Left cardiac atrium (tissue), 4 donors: Measurements from ENCODE around the gene CADM1. TPM values are rescaled to one million over a fixed set of nuclear protein-coding genes. Genes with fewer than 3 reads are reported as not detected.
A peak's percentile ranks its signal among the peaks of the same experiment; 100 is the strongest.

Source experiments
- ATAC-seq, 2 donors: fragments of 200-7000 bp; cut with Tn5 transposase; one replicate each; pipeline ENCODE4 v1.9.1; 2020; ENCODE audit warnings: mild to moderate bottlenecking in 2 of 2, moderate library complexity in 2 of 2
- DNase-seq: peaks from one replicate; pipeline ENCODE4 v3.0.0-alpha.2; 2020
- intact Hi-C, 2 donors: fragments of 100-400 bp; cut with DNase I; formaldehyde crosslinking; loops; one replicate each; pipeline versions ENCODE4 v1.14.1 to v1.15.1; 2022 to 2023
- total RNA-seq, 2 donors: library from RNA; stranded (reverse); fragmentation: NEBNext Ultra II Directional; extraction: Animal tissue kit (Norgen Biotek cat#: 25700); gene quantifications; one replicate each; pipeline ENCODE4 v1.2.1, GENCODE V29; 2021
- donor health status: DM: no; HTN: yes; CAD: no.
- donor health status: DM: no; HTN: yes; CAD: no; lungs with severe emphysema.
- donor health status: DM: yes; HTN: yes; CAD: no.
- donor health status: Dilated cardiomyopathy.

CADM1 gene
- total RNA-seq, 2 donors from 2014 or later, result 25.0 to 34.3 TPM

GRCh38 chr11:115311949-115312348 lies 192.3 kb downstream of the CADM1 start:
- DNase-seq (no peak), ATAC-seq (no peak)
- intact Hi-C loops, result loop anchor here in 1 of 2 donors (10.0 kb wide), 1 partner anchor 137 kb away; no protein-coding TSS in a partner anchor

DNA sequence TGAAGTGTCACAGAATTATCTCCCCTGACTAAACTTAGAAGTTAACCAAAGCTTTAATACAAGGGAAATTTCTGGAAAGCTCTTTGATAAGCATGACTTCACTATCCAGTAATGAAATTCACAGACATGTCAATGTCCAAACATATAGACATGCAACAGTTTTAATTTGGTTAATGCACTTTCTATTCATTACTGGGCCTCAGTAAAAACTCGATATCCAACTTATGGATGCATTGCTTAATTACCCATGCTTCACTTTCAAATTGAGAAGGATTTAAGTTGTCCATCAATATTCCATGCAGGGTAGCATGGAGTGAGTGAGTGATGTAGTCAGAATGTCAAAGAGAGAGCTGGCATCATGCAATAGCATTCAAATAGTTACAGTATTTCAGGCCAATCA lies 197.5 kb downstream of the CADM1 start:
- DNase-seq (no peak), ATAC-seq (no peak)
- intact Hi-C loops, result no loop called here

DNA sequence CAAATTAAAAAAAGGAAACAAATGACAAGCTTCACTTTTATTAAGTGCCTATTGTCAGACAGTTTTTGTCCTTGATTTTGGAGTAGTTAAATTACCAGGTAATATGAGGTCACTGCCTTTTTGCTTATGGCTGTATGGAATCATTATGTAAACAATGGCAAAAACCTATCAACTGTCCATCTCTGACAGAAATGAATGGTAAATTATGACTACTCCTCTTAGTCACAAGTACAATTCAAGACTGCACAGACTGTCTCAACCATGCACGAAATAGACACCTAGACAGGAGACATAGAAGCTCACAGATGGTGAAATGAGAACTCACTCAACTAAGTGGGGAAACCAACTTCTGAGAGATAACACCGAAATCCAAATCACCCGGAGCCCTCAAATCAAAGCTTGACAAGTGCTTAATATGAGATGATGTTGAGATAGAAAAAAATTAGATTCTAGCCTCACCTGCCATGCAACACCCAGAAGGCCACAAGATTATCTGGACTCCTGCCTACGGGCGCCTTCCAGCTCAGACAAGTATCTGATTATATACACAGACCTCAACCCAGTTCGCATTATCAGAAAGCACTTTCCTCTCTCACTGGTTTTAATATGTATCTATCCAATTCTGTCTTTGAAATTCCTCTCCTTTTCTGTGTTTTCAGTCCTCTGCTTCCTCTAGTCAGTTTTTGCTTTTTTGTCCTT lies 199.3 kb downstream of the CADM1 start:
- DNase-seq (no peak), ATAC-seq (no peak)
- intact Hi-C loops, result no loop called here

DNA sequence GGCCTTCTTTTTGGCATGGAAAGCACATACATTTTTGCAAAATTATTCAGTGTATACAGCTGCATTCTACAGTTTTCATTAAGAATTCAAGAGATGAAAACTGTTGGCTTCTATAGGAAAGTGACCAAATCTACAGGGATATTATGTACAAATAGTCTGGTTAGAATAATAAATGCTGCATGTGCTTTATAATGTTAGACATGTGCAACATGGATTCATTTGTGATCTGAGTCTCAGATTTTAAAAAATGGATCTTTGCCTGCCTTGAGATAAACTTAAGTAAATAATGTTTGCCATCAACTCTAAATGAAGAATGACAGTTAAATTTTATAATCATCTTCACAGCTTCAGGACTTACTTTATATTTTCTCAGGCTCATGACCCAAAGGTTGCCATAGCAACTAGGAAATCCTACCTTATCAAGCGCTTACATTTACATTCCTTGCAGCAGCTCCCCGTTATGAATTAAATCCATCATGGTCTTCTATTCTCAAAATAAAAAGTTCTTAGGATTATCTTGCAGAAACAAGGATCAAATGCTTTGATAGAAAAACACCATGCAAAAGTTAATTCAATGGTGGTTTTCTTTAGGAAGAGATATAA lies 200.2 kb downstream of the CADM1 start:
- ATAC-seq, result no peak

DNA sequence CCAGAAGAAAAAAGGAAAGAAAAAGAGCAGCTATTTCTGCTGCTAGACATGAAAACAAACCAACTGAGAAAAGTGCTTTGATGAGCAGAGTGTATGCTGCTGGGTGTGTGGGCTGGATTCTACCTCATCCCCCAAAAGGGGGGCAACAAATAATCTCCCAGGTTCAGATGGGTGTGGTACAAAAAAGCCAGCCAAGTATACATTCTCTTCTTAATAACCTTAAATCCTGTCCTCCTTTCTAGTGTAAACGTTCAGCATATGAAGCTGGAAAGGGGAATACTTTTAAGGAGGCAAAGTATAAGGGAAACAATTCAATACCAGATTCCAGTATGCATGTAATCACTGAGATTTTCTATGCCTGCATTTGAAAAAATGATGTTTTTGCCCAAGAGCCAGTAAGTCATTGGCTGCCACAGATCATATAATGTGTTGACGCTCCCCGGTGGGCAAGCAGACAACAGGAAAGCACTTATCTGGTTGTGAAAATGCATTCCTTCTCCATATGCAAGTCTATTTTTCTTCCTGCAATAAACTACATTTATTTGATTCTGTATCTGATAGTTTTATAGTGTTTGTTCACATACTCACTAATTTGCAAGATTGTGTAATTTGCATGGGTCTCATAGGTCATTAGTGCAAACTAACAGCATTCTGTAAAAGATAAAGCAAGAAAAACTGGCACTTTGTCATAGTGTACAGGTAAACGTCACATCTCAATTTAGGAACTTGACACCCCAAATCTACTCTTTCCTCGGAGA lies 201.1 kb downstream of the CADM1 start:
- ATAC-seq, result no peak
- intact Hi-C loops, result no loop called here
- no peak for DNase-seq

More for the DNA sequence above, 200.2 kb downstream of the CADM1 start:
- DNase-seq, result no peak
- intact Hi-C loops, result no loop called here

GRCh38 chr11:115300660-115301428 lies 203.4 kb downstream of the CADM1 start:
- DNase-seq (no peak), ATAC-seq (no peak)
- intact Hi-C loops, result no loop called here

DNA sequence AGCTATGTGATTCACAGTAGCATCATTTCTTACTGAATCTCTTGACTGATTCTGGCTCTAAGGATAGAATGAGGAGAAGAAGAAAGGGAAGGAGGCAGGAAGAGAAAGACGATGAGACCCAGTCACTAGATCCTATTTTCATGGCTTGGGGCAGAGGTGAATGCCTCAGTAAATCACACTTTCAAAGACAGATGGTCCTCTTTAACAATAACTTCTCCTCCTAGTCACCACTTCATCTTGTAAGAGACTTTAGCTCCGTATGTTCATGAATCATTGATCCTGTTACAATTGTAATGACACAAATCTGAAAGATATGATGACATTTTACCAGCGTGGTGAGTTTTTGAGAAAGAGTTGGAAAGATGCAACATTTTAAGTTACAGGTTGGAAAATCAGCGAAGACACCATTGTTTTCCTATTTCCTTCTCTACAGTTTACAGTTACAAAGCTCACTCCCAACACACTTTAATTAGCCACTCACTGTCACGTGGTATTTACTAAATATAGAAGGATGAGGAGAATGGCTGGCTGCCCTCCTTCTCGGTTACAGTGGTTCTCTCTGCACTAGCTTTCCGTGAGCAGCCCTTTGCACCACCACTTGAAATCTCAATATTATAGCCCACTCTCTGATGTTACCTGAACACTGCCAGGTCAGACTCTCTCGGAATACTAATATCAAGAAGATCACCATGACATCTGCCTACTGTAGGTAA lies 205.8 kb downstream of the CADM1 start:
- intact Hi-C loops, result no loop called here
- ATAC-seq (peak; percentile 50 to 59), DNase-seq (no peak)

GRCh38 chr11:115297330-115297729 lies 206.9 kb downstream of the CADM1 start:
- intact Hi-C loops, result no loop called here
- no peak for DNase-seq
- ATAC-seq, result no peak

DNA sequence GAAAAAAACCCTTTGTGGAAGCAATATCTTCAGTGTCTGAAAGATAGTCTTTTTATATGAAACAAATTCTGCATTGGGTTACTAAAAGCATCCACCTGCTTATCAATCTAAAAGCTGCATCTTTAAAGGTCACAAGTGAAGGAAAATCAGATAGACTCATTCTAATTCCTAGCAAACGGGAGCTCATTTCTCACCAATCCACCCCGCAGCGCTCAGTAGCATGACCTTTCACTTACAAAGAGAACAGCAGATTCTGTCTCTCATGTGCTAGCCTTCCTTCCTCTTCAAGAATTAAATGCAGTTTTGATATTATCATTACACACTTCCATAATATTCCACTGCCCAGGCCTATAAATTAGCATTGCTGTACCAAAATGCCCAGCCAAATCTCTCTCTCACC lies 212.9 kb downstream of the CADM1 start:
- ATAC-seq (no peak), DNase-seq (no peak)
- intact Hi-C loops, result no loop called here

DNA sequence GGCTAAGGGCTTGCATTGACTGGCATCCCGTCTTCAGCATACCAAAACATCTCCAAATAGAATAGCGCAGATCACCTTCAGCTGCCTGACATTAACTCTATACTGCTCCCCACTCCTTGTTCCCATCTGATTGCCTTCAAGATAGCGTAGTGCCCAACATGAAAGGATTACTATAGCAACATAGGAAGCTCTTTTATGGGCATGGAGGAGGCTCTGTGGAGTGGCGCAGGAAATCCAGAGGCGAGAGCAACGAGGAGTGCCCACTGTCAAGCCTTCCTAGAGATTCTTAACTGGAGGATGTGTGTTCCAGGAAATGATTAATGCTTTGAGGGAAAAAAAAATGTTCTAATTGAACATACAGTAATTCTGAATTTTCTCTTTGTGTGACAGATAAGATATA lies 213.3 kb downstream of the CADM1 start:
- no peak for ATAC-seq
- no peak for DNase-seq
- intact Hi-C loops, result no loop called here

- DNase-seq (no peak), ATAC-seq (no peak)
- intact Hi-C loops, result no loop called here
Measured at GRCh38 chr11:115290479-115290878, 213.7 kb downstream of the CADM1 start.

DNA sequence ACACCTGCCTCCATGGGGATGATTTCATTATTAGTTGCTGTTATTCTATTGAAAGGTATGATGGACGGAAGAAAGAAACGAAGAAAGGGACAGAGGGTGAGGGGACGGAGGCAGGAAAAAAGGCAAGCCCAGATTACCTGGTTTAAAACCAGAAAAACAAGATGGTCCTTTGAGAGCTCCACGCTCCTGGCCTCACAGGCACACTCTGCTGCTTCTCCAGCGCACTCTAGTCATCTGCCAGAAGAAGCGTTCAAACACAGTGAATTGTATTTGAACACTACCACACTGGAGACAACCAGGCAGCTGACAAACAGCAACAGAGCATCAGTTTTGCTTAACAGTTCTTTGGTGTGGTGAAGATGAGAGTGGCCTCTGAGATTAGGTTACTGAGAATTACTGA lies 216.9 kb downstream of the CADM1 start:
- ATAC-seq, result no peak

DNA sequence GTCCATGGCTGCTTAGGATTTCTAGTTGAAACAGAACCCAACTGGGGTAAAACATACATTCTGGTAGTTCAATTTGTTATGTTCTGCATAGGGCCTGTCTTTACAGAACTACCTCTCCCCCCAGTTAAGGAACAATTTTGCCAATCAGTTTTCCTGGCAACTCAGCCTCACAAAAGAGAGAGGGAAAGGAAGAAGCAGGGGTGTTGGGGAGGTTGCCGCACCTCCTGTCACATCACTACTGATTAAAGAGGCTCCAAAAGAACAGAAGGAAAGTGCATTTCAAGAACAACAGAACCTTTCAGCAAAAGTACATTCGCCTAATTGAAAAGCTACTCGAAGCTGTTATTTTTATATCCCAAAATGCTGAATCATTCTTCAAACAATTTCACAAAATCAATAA lies 217.6 kb downstream of the CADM1 start:
- intact Hi-C loops, result no loop called here
- no peak for DNase-seq
- ATAC-seq, result no peak

More for the DNA sequence above, 216.9 kb downstream of the CADM1 start:
- intact Hi-C loops, result no loop called here
- no peak for DNase-seq

DNA sequence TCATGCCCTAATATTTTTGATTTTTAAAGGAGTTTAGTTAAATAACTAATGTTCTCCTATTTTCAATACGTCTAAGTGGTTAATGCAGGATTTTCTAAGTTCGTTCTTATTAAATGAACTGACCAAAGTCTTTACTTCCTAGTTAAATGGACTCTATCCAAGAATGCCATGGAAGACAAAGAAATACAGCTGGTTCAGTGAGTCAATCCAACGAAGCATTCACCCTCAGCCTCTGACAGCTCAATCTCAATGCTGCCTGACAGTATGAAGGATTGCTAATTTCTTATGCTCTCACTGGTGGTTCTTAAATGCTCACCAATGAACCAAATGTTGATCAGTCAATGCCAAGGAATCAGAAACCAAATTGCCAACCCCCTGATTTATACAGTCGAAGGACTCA lies 219.4 kb downstream of the CADM1 start:
- no peak for ATAC-seq
- intact Hi-C loops, result no loop called here
- no peak for DNase-seq

DNA sequence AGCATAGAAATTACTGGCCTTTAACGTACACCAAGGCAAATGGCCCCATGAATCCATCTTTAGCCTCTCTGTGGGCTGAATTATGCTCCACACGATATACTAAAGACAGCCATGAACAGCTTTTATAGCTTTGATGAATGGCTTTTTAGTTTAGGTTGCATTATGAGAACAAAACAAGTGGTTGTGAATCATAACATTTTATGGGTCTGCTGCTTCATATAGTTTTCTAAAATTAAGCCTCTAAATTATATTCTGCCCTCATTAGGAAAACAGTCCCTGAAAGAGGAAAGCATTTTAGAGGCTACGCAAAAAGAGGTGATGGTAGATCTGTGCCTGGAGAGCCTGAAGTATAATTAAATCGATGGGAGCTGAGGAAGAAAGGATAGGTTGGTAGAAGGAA lies 221.3 kb downstream of the CADM1 start:
- intact Hi-C loops, result no loop called here
- no peak for DNase-seq
- ATAC-seq, result no peak

GRCh38 chr11:115280775-115281174 lies 223.4 kb downstream of the CADM1 start:
- ATAC-seq, result no peak
- no peak for DNase-seq
- intact Hi-C loops, result no loop called here

DNA sequence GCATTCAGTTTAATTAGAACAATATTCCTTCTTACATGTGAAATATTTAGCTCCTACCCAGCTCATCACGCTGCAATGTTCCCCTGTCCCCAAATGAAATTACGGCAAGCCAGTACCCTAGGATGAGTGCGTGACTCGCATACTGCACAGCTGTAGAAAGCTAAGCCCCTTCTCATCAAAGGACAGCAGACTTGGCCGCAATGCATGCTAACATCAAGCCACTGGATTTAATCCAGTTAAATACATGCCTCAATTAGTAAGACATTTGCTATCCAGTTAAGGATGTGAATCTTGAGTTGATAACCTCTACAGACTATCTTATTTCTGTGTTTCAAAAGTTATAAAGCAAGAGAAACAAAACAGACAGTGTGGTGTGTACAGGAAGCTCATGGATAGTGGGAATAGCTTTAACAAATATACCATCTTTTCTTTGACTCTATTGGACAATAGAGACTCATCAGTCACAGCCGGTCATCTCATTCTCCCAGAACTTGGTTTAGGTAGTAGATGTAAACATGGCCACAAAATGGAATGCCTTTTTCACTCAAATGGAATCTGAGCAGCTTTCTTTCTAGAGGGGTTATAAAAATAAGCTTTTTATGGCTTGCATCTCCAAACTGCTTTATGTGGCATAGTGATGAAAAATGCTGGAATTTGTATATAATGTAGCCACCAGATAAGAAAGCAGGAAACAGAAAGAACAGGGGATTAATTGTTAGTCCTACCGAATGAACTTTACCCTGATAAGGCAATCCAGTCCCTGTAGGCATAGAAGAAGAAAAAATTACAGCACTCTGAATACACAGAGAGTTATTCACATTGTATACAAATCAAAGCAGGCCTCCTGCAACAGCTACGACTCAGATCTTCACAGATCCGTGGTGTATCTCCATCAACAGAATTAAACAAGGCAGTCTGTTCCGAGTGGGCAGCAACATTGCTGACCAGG lies 224.1 kb downstream of the CADM1 start:
- intact Hi-C loops, result no loop called here
- ATAC-seq (no peak), DNase-seq (no peak)

GRCh38 chr11:115276799-115277198 lies 227.4 kb downstream of the CADM1 start:
- no peak for ATAC-seq
- intact Hi-C loops, result no loop called here

More at GRCh38 chr11:115276799-115277198, 227.4 kb downstream of the CADM1 start:
- DNase-seq, result no peak
